GM19023 (cell line): ENCODE data around the gene BHLHE41.

Source experiments
- ATAC-seq: cut with Tn5 transposase; IDR thresholded peaks from one replicate; pipeline ENCODE4 v1.9.1; 2021; ENCODE audit warnings: mild to moderate bottlenecking, moderate library complexity; ENCODE audit not compliant: unreplicated experiment

Gene BHLHE41

DNA sequence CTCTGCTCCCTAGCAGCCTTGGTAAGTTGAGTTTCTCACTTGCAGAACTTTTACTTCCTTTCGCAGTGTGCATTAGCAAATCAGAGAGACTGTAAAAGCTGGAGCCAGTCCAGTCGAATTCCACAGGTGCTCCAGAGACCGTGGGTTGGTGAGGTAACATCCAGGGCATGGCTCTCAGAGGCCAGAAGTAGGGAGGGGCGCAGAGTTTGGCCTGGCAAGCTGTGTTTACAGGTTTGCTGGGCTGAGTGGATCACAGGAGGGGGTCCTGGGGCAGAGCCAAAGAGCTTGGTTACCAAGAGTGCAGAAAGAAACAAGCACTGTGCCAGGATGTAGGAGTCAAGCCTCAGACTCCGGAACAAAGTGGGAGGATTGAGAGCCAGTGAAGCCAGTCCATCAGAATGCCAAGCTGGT, 10.2 kb upstream of the BHLHE41 start:
- no peak for ATAC-seq

DNA sequence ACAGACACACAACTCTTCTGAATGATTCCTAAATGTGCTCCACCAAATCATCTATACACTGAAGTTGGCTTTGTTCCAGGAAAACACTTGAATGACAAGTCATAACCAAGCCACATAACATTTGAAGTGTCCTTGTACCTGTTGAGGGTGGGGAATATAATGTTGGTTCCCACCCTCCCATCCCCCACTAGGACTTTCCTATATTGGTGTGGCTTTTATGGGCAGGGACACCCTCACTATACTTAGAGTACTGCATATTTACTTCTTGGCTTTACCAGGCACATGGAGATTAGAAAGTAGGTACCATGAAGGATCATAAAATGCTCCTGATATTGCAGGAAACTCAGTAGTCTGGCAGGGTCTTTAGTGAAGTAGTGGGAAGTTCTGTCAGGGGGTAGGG, 9.7 kb upstream of the BHLHE41 start:
- ATAC-seq, result no peak

DNA sequence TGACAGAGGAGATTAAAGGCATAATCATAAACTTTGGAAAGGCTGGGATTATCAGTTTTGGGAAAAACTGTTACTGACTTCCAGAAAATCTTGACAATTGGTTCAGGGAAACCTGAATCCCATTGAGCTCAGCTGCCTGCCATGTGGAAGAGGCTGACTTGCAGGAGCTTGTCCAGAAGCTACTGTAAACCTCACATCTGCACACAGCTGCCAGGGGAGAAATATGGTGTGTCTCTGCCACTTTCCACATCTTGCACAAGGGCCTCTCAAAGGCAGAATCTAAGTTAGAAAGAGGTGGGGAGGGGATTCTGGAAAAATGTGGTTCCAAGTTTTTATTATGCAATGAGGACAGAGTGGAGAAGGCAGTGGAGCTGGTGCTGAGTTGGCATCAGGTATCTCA, 8.7 kb upstream of the BHLHE41 start:
- no peak for ATAC-seq

DNA sequence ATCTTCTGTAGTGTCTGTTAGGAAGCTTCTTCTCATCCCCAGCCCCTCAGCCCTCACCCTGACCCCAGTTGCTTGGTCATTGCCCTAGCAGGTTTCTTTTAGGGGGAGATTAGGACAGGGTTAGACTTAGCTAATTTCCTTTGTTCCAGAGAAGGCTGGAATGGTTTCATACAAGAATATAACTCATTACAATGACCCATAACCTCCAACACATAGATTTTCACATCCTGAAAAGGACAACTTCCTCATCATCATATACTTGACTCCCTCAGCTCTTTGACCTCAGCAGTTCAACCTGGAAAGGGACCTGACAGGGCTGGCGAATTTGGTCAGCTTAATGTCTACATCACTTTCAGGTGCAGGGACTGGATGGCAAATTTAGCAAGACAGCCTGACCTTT, 8.0 kb upstream of the BHLHE41 start:
- no peak for ATAC-seq

DNA sequence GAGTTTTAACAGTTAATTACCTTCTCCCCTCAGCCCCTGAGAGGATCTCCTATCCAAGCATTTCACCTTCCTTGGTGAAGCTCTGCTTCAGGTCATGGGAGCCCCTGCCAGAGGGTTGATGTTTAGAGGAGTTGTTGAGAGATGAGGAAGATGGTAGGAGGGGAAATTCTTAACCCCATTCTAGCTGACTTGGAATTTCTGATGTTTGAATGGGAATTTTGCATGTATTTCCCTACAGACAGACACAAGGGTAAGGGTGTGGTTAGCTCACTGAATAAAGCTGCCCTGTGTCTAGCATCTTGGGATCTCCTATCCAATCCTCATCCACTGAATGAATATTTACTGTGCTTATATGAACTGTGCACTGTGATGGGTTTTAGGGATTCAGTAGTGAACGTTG, 7.1 kb upstream of the BHLHE41 start:
- no peak for ATAC-seq

DNA sequence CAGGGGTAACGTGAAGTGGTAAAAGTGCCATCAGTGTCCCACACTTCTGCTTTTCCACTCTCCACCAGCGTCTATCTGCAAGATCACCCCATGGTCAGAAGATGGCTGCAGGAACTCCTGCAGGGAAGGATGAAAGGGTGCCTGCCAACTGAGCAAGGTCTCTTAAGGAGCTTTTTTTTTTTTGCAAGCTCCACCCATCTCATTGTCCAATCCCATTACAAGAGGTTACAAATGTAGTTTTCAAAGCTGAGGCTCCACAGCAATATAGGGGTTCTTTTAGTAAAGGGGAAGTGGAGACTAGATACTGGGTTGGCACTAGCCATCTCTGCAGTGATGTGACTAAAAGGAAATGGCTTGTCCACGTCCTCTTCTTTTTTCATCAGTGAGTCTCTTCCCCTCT, 5.9 kb upstream of the BHLHE41 start:
- no peak for ATAC-seq

DNA sequence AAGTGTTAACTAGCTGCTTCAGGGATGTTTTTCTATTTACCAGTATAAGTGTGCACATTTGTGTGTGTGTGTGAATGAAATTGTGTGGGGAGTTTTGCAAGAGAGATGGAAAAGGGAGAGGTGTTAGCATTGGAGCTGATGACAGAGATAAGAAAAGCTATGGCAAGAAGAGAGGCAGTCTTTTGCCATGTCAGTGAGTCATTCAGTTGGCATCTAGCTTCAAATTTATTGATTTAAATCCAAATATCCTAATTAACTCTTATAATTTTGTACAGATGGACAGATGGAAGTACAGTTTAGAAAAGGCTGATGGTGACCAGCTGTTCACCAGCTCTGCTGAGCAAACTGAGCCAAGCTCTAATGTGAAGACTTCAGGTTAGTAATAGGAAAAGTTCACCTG, 3.3 kb upstream of the BHLHE41 start:
- no peak for ATAC-seq

DNA sequence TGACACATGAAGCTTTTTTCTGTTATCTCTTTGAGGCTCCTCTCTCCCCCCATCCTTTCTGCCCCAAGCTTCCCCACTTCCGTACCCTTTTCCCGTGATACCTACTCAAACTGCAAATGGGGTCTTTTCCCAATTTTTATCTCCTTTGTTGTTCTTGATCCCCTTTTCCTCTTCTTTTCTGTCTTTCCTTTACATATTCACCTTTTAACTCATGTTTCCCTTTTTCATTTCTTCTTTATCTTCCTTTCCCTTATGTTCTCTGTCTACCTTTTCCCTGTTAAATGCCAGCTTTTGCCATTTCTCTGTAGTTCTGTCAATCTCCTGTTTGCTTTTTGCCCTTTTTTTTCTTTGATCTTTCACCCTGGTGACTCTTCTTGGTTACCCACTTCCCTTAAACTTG, 2.6 kb upstream of the BHLHE41 start:
- no peak for ATAC-seq

DNA sequence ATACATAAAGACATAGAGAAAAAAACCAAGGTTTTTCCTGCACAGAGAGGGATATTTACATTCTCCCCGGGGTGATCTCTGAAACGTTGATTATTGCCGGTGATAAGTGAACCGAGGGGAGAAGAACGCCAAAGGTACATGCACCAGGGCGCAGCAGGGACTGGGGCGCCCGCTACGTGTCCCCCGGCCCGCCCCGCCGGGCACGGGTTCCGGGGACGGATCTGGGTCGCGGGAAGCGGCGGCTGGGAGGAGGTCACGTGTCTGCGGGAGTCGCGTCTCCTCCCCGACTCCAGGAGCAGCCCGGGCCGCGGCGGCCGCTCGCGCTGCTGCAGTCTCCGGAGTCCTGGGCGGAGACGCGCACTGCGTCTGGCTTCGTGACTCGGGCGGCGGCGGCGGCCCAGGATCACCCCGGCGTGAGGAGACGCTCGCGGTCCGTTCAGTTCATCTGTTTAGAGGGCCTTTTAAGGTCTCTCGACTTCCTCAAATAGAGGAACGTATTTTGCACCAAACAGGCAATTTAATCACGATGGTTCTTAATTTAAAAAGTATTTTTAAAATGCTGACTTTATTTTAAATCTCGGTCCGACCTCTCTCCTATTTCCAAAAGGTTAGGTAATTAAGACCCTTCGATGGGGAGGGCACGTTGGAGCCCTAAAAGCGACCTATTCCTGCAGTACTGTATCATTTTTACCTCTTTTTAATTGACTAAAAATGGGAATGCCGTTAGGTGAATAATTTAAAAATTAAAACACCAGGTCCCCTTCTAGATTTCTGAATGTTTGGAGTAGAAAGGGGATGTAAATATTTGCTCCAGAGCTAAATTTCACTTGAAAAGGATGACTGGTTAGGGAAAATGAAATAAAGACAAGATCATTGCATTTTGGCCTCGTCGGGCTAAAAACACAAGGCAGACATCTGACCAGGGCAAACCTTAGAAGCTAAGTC, 1.8 kb upstream of the BHLHE41 start:
- peak; percentile 32 for ATAC-seq

DNA sequence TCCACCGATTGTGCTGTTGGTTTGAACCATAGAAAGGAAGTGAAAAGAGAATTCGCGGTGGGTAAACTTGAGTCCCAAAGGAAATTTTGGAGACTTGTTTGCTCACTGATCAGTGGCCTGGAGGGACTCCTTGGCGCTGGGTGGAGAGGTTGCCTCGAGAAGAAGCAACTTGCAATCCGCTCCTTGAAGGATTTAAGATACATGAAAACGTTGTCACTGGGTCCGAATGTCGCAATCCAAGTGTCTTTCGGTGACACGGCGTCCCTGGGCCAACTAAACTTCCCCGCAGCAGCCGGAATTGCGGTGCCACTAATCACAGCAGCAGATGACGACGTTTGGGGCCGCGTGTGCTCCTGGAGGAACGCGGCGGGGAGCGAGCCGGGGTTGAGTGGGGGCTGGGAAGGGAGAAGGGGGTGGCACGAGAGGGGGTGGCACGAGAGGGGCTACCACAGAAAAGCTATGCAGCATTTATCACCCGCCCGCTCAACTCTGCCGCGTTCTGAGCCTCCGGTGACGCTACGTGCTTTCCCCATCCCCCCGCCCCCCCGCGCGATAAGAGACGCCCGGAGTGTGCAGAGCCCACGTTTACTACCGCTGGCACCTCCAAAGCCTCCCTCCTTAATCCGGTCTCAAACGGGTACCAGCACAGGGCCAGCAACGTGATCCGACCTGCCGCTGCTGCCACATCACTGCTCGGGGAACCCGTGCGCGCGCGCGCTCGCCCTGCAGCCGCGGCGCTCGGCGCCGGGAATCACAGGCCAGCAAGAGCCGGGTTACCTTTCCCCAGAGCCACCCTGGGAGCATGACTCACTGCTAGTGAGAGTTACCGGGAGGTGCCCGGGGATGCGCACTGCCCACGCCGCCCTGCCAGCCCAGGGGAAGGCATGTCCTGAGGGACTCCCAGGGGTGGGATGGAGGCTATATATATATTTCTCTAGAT, 833 bp upstream of the BHLHE41 start:
- ATAC-seq, result peak; percentile 18

DNA sequence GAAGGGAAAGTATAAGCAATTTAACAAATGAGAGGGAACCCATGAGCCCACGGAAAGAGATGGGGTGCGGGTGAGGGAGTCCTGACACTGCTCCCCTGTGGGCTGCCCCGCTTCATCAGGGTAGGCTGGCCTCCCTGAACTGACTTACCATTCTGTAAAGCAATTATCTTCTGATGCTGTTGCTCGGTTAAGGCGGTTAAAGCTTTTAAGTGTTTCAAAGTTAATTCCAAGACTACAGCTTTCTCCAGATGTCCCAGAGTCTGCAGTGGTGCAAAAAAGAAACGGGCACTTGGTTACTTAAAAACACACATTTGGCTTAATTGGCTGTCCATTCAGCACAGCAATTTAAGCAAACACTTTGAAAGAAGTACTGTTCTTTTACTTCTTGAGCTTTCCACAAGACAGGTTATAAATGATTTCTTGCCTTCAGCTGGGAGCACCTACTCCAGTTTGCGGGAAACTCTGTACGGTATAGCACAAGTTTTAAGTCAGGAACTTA, 1.3 kb downstream of the BHLHE41 start:
- no peak for ATAC-seq

DNA sequence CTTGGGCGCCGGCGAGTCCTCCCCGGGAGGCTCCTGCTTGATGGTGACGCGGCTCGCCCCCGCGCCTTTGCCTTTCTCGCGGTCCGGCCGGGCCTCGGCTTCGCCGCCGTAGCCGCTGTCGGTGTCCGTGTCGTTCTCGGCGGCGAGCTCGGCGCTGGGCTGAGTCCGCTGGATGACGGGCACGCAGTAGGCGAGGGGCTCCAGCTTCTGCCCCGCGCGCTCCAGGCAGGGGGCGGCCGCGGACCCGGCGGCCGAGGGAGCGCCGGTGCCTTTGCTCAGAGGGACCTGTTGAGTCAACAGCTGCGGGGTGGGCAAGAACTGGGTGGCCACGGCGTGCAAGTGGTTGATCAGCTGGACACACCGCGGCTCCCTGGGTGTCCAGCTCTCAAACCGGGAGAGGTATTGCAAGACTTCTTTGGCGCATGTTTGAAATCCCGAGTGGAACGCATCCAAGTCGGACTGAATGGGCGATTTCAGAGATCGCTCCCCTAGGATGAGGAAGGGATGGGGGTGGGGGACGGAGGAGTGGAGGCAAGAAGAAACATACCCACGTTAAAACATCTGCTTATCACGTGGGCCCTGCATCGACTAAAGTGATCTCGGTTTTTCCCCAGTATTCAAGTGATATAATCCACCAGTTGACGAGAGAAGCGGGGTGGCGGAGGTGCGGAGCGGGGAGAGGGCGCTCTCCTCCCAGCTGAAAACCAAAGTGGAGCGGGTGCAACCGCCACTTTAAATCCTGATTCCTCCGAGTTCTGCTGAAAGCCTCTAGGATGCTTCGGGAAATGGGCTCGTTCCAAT, 2.0 kb downstream of the BHLHE41 start:
- peak; percentile 17 for ATAC-seq

DNA sequence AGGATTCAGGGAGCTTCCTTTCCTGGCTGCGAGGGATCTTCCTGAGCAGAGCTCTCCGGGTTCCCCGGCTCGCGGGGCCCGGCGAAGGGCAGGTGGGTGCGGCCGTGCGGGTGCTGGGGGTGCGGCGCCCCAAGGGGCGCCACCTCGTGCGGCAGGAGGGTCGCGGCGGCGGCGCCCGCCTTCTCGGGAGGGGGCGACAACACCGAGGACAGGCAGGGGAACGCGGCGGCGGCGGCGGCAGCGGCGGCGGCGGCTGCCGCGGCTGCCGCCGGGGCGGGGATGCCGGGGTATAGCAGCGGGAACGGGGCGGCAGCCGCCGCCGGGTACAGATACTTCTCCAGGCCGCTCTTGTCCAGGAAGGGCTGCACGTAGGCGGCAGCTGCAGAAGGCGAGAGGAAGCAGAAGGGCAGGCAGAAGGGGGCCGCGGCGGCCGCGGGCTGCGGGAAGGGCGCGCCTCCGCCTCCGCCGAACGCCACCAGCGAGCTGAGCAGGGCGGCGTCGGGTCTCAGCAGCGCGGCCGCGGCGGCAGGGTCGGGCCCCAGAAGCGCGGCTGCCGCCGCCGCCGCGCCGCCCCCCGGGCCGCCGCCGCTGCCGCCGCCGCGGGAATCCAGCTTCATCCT, 2.7 kb downstream of the BHLHE41 start:
- ATAC-seq, result peak; percentile 35

DNA sequence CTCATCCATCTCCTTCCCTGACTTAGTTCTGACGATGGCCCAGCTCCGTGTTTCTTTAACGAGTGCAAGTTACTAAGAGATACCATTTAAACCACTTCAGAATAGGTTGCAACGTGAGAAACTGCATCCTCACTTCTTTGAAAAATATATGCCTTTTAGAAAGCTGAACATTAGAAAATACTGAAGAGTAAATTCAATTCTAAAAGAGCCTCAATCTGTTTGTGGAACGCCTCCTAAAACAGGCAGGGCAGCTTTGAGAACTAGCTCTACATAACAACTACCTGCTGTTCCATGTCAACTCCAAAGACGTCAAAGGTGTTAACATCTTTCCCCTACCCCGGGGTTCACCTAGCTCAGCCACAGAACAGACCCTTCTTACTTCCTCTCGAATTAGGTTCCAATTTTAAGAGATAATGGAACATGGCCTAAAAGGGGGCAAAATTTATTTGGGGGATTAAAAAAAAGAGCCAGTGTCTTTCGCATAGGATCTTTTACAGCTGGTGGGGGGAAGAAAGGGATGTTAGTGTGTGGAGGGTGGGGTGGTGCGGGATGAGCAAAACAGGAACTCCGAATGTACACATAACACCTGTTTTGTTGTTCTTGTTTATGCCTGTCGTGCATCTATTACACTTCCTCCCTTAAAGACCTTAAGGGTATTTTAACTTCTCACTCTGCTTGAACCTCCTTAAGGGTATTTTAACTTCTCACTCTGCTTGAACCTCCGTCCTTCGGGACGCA, 3.3 kb downstream of the BHLHE41 start:
- no peak for ATAC-seq

DNA sequence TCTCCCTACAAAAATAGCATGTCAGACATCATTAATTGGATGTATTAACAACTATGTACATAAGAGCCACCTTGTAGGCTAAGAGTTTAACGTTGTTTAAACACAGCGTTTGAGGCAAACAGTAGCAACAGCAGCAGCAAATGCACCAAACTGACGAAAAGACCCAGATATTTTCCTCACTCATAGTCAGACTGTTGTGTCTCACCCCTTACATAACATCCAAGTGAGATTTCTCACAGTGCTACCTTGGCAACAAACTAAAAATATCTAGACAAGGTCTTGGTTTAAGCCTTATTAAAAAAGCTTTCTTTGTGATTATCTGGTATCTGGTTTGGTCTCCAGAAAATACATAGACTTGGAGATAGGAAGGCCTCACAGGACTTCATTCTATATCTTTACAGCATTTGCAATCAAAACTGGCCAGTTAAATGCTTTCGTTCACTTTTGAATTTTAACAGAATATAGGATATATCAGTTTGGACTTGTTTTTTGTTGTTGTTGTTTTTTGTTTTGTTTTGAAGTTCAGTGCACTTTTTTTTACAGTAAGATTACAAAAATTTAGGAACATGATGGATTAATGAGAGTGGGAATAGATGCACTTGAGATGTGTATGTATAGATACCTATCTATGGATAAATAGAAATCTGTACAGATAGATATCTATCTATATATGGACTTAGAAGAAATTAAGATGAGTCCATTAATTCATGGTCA, 4.1 kb downstream of the BHLHE41 start:
- ATAC-seq, result no peak

DNA sequence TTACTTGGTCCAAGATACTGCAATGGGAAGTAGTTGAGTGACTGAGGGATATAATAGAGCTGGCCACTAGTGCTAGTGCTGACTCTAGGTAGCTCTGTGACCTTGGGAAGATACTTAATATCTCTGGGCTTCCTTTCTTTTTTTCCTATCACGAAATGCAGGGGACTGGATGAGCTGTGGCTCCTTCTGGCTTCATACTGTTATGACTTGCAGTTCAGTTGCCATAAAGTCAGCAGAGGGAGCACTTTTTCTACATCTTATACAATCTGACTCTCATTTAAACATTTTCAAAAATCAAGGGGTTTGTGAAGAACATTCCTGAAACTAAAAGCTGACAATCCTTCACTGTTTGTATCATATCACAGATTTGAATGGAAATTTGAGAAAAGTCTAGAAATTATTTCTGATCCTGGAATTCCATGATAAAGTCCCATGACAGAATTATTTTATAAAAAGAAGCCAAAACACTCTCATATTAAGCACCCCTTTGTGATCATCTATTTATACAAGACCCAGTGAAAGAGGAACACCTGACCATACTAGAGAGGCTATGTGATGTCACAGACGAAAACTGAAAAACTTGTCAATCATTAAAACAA, 5.3 kb downstream of the BHLHE41 start:
- no peak for ATAC-seq

DNA sequence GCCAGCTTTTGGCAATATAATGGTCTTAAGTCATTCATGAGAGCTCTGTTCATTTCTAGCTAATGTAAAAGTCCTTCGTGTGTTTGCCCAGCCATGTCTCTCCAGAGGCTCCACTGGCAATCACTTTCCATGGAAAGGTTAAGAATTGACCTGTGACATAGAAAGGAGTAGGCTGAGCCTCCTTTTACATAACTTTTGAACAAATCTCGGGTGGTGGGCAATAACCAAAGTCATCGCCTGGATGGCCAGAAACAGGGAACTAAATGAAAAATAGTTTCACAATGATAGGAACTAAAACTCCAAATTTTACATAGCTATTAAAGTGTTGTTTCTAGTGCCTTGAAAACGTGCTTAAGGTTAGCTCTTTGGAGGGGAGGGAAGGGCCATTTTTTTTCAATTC, 6.5 kb downstream of the BHLHE41 start:
- ATAC-seq, result no peak

DNA sequence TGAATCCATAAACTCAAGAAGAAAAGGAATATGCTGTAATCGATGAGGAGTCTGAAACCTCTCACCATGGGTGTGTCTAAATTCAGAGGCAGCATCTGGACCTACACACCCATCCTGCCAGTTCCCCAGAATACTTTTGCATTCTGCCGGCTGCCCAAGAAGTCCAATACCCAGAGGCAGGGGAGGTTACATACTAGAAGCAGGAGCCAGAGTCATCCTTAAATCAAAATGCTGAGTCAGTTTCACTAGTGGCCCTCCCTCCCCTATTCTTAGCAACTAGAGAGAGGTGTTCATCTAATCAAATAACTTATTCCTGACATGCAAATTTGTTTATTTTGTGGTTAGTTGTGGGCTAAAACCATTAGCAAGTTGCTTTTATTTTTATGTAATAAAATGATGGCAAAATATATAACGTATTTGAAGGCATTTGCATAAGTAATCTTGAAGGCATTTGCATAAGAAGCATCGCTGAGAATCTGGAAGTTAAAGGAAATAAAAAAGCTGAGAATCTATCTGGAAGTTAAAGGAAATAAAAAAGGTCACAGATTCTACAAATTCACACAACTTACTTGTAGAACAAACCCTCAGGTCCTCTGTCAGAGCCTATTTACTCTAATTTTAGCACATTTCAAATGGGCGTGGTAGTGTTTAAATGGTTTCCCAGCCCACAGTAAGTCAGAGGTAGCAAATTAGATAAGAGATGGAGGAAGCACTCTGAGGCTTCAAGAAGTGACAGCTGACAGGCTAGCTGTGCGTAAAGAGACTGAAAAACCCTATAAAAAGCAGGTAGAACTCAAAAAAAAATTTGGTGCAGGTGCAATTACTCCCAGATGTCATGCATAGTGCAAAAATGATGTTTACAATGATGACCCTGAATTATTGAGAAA, 7.8 kb downstream of the BHLHE41 start:
- no peak for ATAC-seq
